Activated naive CD4-positive, alpha-beta T cell treated with anti-CD3 and anti-CD28 coated beads, Interleukin-2, amount 50 U/mL, for 72 hours (primary cell): ENCODE measurements around the gene ATP6V1C2. TPM values are rescaled to one million over a fixed set of nuclear protein-coding genes. Genes with fewer than 3 reads are reported as not detected.
"Not testable (repeated sequence)": the region's sequence is repeated elsewhere in the genome, so short reads cannot be mapped to it uniquely, and the experiment has no call there.

Source experiments
- ATAC-seq, 2 donors: fragments of 150-1000 bp; cut with Tn5 transposase; 2 replicates each; pipeline ENCODE4 v1.10.0; 2021; ENCODE audit warnings: mild to moderate bottlenecking in 2 of 2, moderate library complexity in 2 of 2
- DNase-seq, 2 donors: peaks; one replicate each; pipeline ENCODE4 v3.0.0; 2021 to 2022; ENCODE audit warnings: low spot score in 2 of 2
- H3K27ac Mint-ChIP-seq, 2 donors: one replicate each; pipeline ENCODE4 v1.8.0; 2022; ENCODE audit warnings: mild to moderate bottlenecking in 2 of 2, mixed read lengths in 2 of 2
- H3K36me3 Mint-ChIP-seq, 2 donors: one replicate each; pipeline ENCODE4 v1.8.0; 2022; ENCODE audit warnings: mixed read lengths in 2 of 2
- H3K9me3 Mint-ChIP-seq, 2 donors: one replicate each; pipeline ENCODE4 v1.8.0; 2022; ENCODE audit warnings: mixed read lengths in 2 of 2
- total RNA-seq, 2 donors: library from RNA; stranded (reverse); gene quantifications; one replicate each; pipeline ENCODE4 v1.2.3, GENCODE V29; 2022

ATP6V1C2 gene
- total RNA-seq, 2 donors from 2014 or later = 0.41 TPM; not detected in 1

DNA sequence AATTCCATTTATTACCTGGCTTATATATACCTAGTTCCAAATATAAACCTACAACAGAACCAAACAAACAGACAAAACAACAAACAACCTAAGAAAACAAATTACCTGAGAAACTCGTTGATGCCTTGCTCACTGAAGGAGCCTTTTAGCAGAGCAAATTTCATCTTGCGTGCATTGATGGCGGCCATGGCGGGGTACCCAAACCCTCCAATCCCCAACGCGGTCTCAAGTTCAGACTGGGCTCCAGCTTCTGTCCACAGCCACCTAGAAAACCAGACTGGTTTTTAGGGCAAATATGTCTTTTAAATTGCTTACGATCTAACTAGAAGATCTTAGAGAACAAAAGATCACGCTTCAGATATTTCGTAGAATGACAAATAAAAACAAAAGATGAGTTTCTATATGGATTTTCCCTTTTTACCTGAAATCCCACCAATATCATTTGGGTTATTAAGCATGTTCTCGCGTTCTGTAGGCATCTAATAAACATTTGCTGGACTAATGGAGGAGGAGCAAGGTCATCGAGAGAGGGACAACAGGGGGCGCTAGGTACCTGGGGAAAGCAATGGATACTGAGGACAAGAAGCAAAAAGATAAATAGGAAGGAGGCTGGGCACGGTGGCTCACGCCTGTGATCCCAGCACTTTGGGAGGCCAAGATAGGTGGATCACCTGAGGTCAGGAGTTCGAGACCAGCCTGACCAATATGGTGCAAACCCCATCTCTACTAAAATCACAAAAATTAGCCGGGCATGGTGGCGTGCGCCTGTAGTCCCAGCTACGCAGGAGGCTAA is 65.9 kb downstream of the ATP6V1C2 start:
- DNase-seq = peak in 1 of 2 donors; percentile 35
- no peak for ATAC-seq
- peak overlapping the region; percentile 11 to 24 for H3K27ac Mint-ChIP-seq
- H3K9me3 Mint-ChIP-seq = no peaks in the 10 kb centered on the region
- H3K36me3 Mint-ChIP-seq = peaks cover 24 to 53% of the 10 kb centered on the region in 2 donors

DNA sequence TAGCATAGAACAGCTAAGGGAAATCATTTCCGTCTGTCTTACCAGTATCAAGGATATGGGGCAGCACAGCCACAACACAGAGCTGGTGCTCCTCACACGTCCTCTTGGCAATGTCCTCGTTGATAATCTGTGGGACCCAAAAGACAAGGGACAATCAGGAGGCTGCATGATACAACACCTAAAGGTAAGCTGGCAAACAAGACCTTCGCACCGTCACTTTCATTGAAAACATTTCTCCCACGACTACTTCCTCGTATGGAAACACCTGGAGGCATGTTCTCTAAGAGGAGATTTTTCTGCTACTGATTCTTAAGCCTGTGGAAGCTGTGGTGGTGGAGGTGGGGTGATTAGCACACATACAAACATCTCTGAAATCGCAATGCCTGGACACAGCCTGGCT is 67.4 kb downstream of the ATP6V1C2 start:
- no peaks in the 10 kb centered on the region for H3K9me3 Mint-ChIP-seq
- no peak for ATAC-seq
- no peak overlapping the region for H3K27ac Mint-ChIP-seq
- peaks cover 29 to 51% of the 10 kb centered on the region in 2 donors for H3K36me3 Mint-ChIP-seq
- DNase-seq = no peak

DNA sequence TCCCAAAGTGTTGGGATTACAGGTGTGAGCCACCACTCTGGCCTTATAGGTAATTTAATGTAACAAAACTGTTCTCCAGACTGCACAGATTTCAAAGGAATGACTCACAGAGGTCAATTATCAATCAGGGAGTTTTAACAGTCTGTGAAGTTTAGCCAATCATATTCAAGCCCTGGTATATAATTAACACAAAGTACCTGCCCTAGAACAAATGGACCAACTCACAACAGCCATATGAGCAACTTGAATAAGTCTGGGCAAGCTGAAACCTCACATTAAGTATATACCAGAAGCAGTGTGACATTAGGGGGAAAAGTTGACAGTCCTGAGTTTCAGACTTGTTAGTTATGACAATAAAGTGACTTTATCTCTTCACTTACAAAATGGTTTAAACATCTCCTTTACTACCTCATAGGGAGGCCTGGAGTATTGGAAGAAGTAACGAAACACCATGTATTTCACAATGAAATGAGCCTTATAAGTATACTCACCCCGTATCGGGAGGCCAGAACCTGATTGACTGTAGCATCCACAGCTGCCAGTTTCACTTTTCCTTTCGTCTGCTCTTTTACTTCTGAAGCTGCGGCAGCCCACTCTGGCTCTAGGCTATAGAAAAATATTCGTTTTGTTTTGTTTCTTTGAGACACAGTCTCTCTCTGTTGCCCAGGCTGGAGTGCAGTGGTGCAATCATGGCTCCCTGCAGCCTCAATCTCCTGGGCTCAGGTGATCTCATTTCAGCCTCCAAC is 69.0 kb downstream of the ATP6V1C2 start:
- H3K27ac Mint-ChIP-seq = peak overlapping the region in 1 of 2 donors; percentile 60
- H3K9me3 Mint-ChIP-seq = no peaks in the 10 kb centered on the region
- ATAC-seq (peak; percentile 51 to 60), DNase-seq (no peak)
- peaks cover 30 to 36% of the 10 kb centered on the region in 2 donors for H3K36me3 Mint-ChIP-seq

DNA sequence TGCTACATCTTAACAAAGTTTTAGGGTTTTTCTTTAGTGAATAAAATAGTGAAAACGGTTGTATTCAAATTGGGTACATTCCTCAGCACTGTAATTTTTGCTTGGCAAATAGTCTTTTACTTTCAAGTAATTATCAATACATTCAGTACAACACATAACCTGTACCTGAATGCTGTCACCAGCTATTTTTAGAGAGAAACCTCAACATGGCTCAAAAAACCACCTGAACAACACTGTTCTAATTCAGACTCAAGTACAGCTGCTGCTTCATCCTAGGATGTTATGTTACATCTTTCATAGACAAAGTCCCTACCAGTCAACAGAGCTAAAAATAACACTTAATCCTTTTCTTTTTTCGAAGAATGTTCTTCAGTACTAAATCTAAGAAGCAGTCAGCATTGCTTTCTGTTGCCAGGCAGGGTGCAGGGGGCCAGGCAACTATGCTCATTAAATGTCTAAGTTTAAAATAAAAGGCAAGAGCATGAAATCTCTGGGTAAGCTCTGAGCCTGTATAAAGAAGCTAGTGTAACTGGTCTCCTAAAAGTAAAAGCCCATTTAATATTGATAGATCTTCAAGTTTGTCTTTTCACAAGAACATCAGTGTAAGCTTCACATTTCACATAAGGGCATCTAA is 70.7 kb downstream of the ATP6V1C2 start:
- peak in 1 of 2 donors; percentile 25 for ATAC-seq
- no peak for DNase-seq
- Mint-ChIP-seq H3K9me3 (no peaks in the 10 kb centered on the region), H3K36me3 (peaks cover 24 to 26% of the 10 kb centered on the region in 2 donors), H3K27ac (peak overlapping the region; percentile 64 to 70)

DNA sequence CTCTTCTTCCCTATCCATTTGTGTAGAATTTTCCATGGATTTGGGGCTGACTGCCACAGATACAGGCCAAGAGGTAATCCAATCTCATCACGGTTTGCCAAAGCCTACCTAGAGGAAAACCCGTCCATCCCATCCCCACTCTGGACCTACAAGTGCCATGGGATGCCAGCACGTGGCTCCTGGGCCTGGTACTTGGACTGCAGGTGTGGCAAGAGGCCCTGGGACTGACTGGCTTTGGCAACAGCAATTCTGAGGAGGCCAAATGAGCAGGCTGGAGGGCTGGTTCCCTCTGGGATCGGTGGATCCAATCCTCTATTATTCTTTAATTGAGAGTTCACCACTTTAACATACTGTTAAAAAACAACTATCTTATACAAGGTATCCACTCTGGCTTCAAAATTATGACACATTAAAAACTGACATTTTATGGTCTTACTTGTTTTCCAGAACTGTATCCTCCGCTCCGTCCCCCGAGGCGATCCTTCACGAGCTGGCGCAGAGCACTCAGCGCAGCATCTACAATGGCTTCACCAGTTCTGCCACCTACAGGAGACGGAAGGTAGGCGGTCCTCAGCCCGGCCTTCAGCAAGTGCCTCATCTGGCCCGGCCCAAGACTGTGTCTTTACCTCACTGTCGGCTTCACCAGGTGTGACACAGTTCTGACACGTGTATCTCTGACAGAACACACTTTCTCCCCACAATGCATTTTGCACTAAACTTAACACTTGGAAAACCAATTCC is 71.4 kb downstream of the ATP6V1C2 start:
- H3K9me3 Mint-ChIP-seq = no peaks in the 10 kb centered on the region
- H3K36me3 Mint-ChIP-seq = peaks cover 17 to 24% of the 10 kb centered on the region in 2 donors
- DNase-seq (no peak), ATAC-seq (no peak)
- H3K27ac Mint-ChIP-seq = peak overlapping the region in 1 of 2 donors; percentile 70

DNA sequence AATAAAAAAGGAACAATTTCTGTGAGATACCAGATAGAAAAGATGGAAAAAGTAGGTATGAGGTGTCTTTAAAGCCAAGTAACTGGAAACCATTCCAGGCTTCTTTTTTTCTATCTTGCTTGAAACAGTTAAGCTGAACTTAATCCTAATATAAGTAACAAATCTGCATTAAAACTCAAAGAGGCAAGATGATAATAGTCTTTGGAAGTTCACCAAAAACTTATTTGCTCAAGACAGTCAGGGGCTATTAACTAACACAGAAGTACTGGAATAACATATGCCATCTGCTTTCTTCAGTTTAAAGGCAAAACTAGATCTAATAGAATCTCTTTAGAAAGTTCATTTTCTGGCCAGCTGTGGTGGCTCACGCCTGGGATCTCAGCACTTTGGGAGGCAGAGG is 72.4 kb downstream of the ATP6V1C2 start:
- H3K36me3 Mint-ChIP-seq = peaks cover 16 to 24% of the 10 kb centered on the region in 2 donors
- no peaks in the 10 kb centered on the region for H3K9me3 Mint-ChIP-seq
- DNase-seq (no peak), ATAC-seq (no peak)
- no peak overlapping the region for H3K27ac Mint-ChIP-seq

DNA sequence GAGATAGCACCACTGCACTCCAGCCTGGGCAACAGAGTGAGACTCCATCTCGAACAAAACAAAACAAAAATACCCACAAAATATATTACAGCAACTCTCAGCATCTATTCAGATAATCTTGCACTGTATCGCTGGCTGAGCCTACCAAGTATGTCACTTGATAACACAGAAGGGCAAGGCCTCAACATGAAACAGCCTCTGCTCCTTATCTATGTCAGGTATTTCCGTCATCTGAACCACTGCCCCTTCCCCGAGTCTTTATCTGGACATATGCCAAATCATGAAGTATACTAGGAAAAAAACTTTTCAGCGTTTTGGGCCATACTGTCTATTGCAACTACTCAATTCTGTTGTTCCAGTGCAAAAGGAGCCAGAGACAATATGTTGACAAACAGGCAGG is 73.4 kb downstream of the ATP6V1C2 start:
- peak overlapping the region in 1 of 2 donors; percentile 72 for H3K27ac Mint-ChIP-seq
- peaks cover 16 to 24% of the 10 kb centered on the region in 2 donors for H3K36me3 Mint-ChIP-seq
- DNase-seq = no peak
- no peak for ATAC-seq
- no peaks in the 10 kb centered on the region for H3K9me3 Mint-ChIP-seq

DNA sequence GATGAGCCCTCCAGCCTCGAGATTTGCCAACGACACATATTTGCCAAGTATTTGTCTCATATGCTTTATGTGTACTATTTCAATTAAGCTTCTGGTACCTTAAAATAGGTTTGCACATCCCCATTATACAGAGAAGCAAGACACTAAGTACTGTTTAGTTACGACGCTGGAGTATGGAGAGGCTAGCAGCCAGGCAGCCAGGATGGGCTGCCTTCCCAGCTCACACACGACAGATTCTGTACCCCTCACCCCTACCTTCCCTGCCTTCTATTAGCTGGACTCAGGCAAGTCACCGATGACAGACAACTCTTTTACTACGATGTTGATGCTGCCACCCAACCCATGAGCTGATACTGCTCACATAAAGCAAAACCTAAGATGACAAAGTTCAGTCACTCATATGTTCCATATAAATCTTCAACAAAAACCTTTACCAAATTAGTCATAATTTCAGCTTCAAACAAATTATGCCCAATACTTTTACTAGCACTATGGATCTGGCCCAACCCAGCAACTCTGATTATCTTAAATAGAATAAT is 74.1 kb downstream of the ATP6V1C2 start:
- H3K9me3 Mint-ChIP-seq = no peaks in the 10 kb centered on the region
- DNase-seq = no peak
- ATAC-seq = peak; percentile 66 to 71
- H3K36me3 Mint-ChIP-seq = peaks cover 16 to 18% of the 10 kb centered on the region in 2 donors
- H3K27ac Mint-ChIP-seq = peak overlapping the region in 1 of 2 donors; percentile 21

DNA sequence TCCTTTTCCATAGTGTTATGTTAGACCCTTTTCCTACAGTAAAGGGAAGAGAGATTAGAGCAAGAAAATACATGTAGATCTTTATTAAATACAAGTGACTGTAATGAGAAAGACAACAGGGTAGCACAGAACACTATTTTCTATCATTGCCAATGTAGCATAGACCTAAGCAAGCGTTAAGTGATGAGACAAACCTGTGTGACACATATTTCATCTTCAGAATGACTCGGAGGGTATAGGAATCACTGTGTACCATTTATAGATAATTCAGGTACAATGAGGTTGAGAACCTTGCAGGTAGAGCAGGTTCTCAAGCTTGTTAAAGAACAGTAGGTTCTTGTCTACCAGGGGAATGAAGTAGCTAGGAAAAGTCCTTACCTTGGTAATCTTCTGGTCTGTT is 75.3 kb downstream of the ATP6V1C2 start:
- H3K27ac Mint-ChIP-seq = no peak overlapping the region

DNA sequence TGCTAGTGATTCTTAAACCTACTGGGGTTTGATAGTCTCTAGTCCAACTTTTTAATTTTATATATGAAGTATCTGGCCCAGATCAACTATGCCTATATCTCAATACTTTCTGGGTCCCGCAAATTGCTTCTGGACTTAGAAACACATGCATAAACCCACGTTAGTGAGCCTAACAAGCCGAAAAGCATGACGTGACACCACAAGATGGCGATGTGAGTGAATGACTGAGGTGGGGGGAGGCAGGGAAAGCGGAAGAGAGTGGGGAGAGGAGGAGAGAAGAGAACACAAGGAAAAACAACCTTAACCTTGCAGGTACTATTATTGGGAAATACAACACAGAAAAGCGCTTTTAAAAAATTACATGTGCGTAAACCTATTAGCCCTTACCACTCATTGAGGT is 77.4 kb downstream of the ATP6V1C2 start:
- DNase-seq = no peak
- Mint-ChIP-seq H3K27ac (peak overlapping the region in 1 of 2 donors; percentile 25), H3K36me3 (peaks cover 0 to 5% of the 10 kb centered on the region in 2 donors), H3K9me3 (no peaks in the 10 kb centered on the region)
- no peak for ATAC-seq

More for the DNA sequence above, 75.3 kb downstream of the ATP6V1C2 start:
- peaks cover 7 to 13% of the 10 kb centered on the region in 2 donors for H3K36me3 Mint-ChIP-seq
- ATAC-seq (peak in 1 of 2 donors; percentile 81), DNase-seq (no peak)
- H3K9me3 Mint-ChIP-seq = no peaks in the 10 kb centered on the region

DNA sequence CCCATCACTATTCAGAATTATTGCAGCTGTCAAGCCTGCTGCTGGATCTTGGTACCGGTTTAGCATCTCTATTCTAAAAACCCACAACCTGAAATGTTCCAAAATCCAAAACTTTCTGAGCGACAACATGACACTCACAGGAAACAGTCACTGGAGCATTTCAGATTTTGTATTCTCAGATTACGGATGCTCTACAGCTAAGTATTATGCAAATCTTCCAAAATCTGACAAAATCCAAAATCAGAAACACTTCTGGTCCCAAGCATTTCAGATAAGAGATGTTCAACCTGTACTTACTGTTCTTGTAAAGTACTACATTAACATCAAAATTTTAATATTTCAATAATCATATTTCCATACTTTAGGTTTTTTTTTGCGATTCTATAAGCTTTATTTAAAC is 78.7 kb downstream of the ATP6V1C2 start:
- H3K27ac Mint-ChIP-seq = no peak overlapping the region
- ATAC-seq (no peak), DNase-seq (no peak)
- peaks cover 0 to 5% of the 10 kb centered on the region in 2 donors for H3K36me3 Mint-ChIP-seq
- H3K9me3 Mint-ChIP-seq = no peaks in the 10 kb centered on the region

DNA sequence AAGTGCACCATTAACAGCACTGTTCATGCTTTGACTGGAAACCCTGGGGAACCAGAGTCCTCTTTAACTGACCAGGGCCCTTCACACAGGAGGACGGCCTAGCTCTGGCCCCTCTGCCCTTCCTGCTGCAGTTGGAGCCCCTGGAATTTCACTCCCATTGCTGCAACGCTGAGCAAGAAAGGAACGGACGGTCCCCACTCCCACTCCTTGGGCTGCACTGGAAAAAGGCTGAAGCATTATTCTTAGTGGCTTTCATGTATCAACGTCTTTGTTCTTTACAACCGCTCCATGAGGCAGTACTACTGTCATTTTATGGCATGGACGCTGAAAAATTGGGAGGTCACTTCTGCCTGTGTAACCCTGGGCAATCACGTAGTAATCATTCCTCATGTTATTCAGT is 81.2 kb downstream of the ATP6V1C2 start:
- H3K36me3 Mint-ChIP-seq = peaks cover 0 to 4% of the 10 kb centered on the region in 2 donors
- no peak overlapping the region for H3K27ac Mint-ChIP-seq
- ATAC-seq (no peak), DNase-seq (no peak)
- no peaks in the 10 kb centered on the region for H3K9me3 Mint-ChIP-seq

DNA sequence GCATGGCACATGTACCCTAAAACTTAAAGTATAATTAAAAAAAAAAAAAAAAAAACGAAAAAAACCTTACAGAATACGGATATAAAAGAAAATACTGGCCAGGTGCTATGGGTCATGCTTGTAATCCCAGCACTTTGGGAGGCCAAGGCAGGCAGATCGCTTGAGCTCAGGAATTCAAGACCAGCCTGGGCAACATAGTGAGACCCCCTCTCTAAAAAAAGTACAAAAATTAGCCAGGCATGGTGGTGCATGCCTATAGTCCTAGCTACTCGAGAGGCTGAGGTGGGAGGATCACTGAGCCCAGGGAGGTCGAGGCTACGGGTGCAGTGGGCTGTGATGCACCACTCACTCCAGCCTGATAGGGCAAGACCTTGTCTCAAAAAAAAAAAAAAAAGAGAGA is 84.6 kb downstream of the ATP6V1C2 start:
- DNase-seq, H3K27ac Mint-ChIP-seq, H3K9me3 Mint-ChIP-seq, ATAC-seq: not testable (repeated sequence)
- peaks cover 7 to 23% of the 10 kb centered on the region in 2 donors for H3K36me3 Mint-ChIP-seq

DNA sequence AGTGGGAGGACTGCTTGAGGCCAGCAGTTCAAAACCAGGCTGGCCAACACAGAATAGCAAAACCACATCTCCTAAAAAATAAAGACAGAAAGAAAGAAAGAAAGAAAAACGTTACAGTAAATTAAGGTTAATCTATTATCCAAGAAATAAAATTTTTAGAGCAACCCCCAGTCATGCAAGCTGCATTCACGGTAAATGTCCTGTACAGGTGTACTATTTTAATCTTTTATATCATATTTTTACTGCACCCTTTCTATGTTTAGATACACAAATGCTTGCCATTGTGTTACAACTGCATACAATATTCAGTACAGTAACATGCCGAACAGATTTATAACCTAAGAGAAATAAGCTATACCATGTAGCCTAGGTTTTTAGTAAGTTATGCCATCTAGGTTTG is 85.1 kb downstream of the ATP6V1C2 start:
- Mint-ChIP-seq H3K36me3 (peaks cover 11 to 29% of the 10 kb centered on the region in 2 donors), H3K27ac (no peak overlapping the region), H3K9me3 (no peaks in the 10 kb centered on the region)
- no peak for ATAC-seq
- no peak for DNase-seq

DNA sequence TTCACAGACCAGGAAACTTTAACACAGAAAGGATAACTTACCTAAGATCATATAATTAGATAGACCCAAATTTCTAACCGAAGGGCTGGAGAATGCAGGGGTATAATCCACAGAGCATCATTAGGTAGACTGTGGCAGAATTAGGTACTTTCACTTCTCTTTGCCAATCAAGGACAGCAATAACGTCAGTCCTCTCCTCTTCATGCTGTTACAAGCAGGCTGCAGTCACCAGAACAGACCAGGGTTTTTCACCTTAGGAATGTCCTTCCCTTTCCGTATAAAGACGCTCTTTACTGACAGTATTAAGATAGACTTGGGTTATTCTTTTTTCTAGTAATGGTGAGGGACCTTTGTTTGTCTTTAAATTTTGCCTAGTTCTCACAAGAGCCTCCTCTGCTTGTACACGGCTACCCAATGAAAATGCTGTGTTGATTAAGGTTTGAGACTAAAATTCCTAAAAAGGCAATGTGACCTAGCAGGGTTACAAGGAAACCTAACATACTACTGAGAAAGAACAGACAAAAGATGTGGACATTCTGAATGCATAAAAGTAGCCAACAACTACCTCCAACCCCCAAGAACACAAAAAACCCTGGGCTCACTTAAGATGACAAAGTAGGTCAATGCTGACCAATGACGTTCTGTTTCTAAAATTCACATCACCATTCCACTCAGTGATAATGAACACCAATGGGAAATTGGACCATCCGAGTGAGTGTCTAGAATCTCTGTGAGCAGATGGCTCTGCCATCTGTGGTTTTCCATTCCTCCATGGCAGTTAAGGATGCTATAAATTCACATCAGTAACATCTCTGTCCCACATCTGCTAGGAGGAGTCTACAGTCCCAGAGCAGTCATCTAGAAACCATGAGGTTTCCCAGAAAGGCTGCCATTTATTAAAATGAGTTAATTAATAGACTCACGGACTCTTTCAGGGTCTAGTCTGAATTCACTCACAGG is 89.1 kb downstream of the ATP6V1C2 start:
- DNase-seq (no peak), ATAC-seq (no peak)
- no peaks in the 10 kb centered on the region for H3K9me3 Mint-ChIP-seq
- H3K27ac Mint-ChIP-seq = peak overlapping the region; percentile 92 to 93
- peaks cover 17 to 30% of the 10 kb centered on the region in 2 donors for H3K36me3 Mint-ChIP-seq
